K562 (cell line): ENCODE data around the gene TJP3. TPM values are rescaled to one million over a fixed set of nuclear protein-coding genes. Genes with fewer than 3 reads are reported as not detected.

Experiments
- CREB1 ChIP-seq, 2 experiments: sonication (generic) in 1 of 2; formaldehyde crosslinking in 1 of 2; IDR thresholded peaks; 2 replicates each; pipeline versions ENCODE4 v1.6.1 to v1.8.0; 2012 to 2022; ENCODE audit warnings: inconsistent platforms in 1 of 2, mild to moderate bottlenecking in 1 of 2, missing genetic modification reagents in 1 of 2, moderate library complexity in 1 of 2
- EP400 ChIP-seq: fragments of 450-650 bp; IDR thresholded peaks from 2 replicates; pipeline ENCODE4 v1.6.1; 2017; ENCODE audit warnings: antibody characterized with exemption, mild to moderate bottlenecking, moderate library complexity
- JUN ChIP-seq, 2 experiments: sonication (generic) in 1 of 2; formaldehyde crosslinking in 1 of 2; IDR thresholded peaks; 2 replicates each; pipeline versions ENCODE4 v1.6.1 to v1.8.0; 2012 to 2022; ENCODE audit warnings: borderline replicate concordance in 2 of 2, mild to moderate bottlenecking in 2 of 2, improper control_type of control experiment in 1 of 2, low read depth in 1 of 2, low read length in 1 of 2, missing genetic modification reagents in 1 of 2
- JUND ChIP-seq, 2 experiments: IDR thresholded peaks; 2 replicates in 1 of 2; 3 replicates in 1 of 2; pipeline ENCODE4 v1.6.1; 2011; ENCODE audit warnings: borderline replicate concordance in 2 of 2, low read depth in 2 of 2, low read length in 2 of 2, improper control_type of control experiment in 1 of 2, missing biosample characterization in 1 of 2, missing genetic modification characterization in 1 of 2, missing genetic modification reagents in 1 of 2
- MCM3 ChIP-seq: fragments of 450-650 bp; IDR thresholded peaks from 2 replicates; pipeline ENCODE4 v1.6.1; 2016
- MECOM ChIP-seq: fragments of 250-450 bp; sonication (Bioruptor Pico); IDR thresholded peaks from 2 replicates; pipeline ENCODE4 v1.8.0; 2022; ENCODE audit warnings: inconsistent platforms
- PRPF4 ChIP-seq: fragments of 200-400 bp; formaldehyde crosslinking; IDR thresholded peaks from one replicate; pipeline ENCODE4 v1.6.1; 2017; ENCODE audit warnings: low read length, low read depth, mild to moderate bottlenecking; ENCODE audit not compliant: insufficient read depth, poor library complexity, severe bottlenecking
- SAFB ChIP-seq: fragments of 200-400 bp; formaldehyde crosslinking; IDR thresholded peaks from 2 replicates; pipeline ENCODE4 v1.6.1; 2017; ENCODE audit warnings: low read depth, low read length, borderline replicate concordance
- UBTF ChIP-seq, 2 experiments: IDR thresholded peaks; 2 replicates each; pipeline ENCODE4 v1.6.1; 2012; ENCODE audit warnings: improper control_type of control experiment in 2 of 2, low read depth in 2 of 2, low read length in 2 of 2, borderline replicate concordance in 1 of 2
- ZBTB11 ChIP-seq, 3 experiments: fragments of 200-800 bp in 1 of 3; fragments of 250-450 bp in 1 of 3; fragments of 450-650 bp in 1 of 3; sonication (Bioruptor Pico) in 1 of 3; sonication (Bioruptor generic) in 1 of 3; formaldehyde crosslinking in 1 of 3; IDR thresholded peaks; 2 replicates each; pipeline versions ENCODE4 v1.6.1 to v1.8.0; 2016 to 2022; ENCODE audit warnings: mild to moderate bottlenecking in 2 of 3, missing genetic modification characterization in 2 of 3, missing compliant biosample characterization in 1 of 3, moderate library complexity in 1 of 3
- ZNF282 ChIP-seq: sonication (generic); formaldehyde crosslinking; IDR thresholded peaks from 2 replicates; pipeline ENCODE4 v1.8.1; 2023; ENCODE audit warnings: missing genetic modification reagents
- ZNF384 ChIP-seq: IDR thresholded peaks from 2 replicates; pipeline ENCODE4 v1.6.1; 2012; ENCODE audit warnings: low read depth, low read length, improper control_type of control experiment
- ZNF609 ChIP-seq: sonication (generic); formaldehyde crosslinking; IDR thresholded peaks from 2 replicates; pipeline ENCODE4 v1.8.1; 2023; ENCODE audit warnings: missing genetic modification reagents, mild to moderate bottlenecking, borderline replicate concordance
- polyA plus RNA-seq, 8 experiments: library from polyadenylated mRNA; depleted of rRNA in 4 of 8; stranded (reverse) in 5 of 8; unstranded in 3 of 8; fragments of >200 nt; fragmentation: Nextera tagmentation in 2 of 8; fragmentation: Illumina TruSeq in 1 of 8; extraction: Ambion mirVana in 2 of 8; extraction: Trizol in 1 of 8; gene quantifications; 2 replicates each; pipeline versions ENCODE4 v1.2.1 to v1.2.3, GENCODE V29; 2011 to 2014; ENCODE audit warnings: inconsistent platforms in 1 of 8, missing spikeins in 1 of 8
- total RNA-seq, 7 experiments: library from RNA; depleted of rRNA in 6 of 7; stranded (reverse); fragments of >200 nt in 6 of 7; fragmentation: Illumina TruSeq in 2 of 7; extraction: Trizol in 2 of 7; gene quantifications; 2 replicates each; pipeline versions ENCODE4 v1.2.1 to v1.2.3, GENCODE V29; 2011 to 2021; ENCODE audit warnings: low replicate concordance in 1 of 7

The TJP3 gene
- total and polyA plus RNA-seq, 9 of the 15 experiments (the other 6 are each of a cell fraction or from before 2014, with no cell fraction given): 0.11 to 2.4 (median 0.57) TPM; not detected in 1

GRCh38 chr19:3721131-3721886 is 13.1 kb downstream of the TJP3 start (continued):
- 0 out of 4 replicates have a peak, but pooled peaks of 1 of the 2 experiments have one; percentile 21 for TF ChIP-seq UBTF (IDR thresholded peaks at IDR 0.05; ENCODE audit: borderline replicate concordance in 1 of 2, low read depth in 2 of 2, low read length in 2 of 2)
- no peak for TF ChIP-seq ZBTB11 (CRISPR knock-in tag; IDR thresholded peaks at IDR 0.05)
- no peak for TF ChIP-seq MCM3
- no peak for TF ChIP-seq ZNF609
- no peak for TF ChIP-seq PRPF4
- peak; percentile 77 for TF ChIP-seq JUN (IDR thresholded peaks at IDR 0.05; ENCODE audit: borderline replicate concordance, low read depth, low read length)
- no peak for TF ChIP-seq JUN (CRISPR knock-in tag; IDR thresholded peaks at IDR 0.05; ENCODE audit: borderline replicate concordance)
- 0 out of 2 replicates have a peak, but pooled peaks have one; percentile 27 for TF ChIP-seq EP400
- TF ChIP-seq SAFB: no peak
- peak; percentile 56 for TF ChIP-seq ZNF384
- TF ChIP-seq JUND (IDR thresholded peaks at IDR 0.05; ENCODE audit: borderline replicate concordance, low read depth, low read length): peak; percentile 71
- TF ChIP-seq JUND (tag; IDR thresholded peaks at IDR 0.05; ENCODE audit: borderline replicate concordance, low read depth, low read length): peak; percentile 73; the same call in 1 of the 3 replicates
- TF ChIP-seq CREB1 (IDR thresholded peaks at IDR 0.05): peak; percentile 35; the same call in 1 of the 2 replicates
- peak; percentile 80 for TF ChIP-seq CREB1 (CRISPR knock-in tag; IDR thresholded peaks at IDR 0.05)
- TF ChIP-seq MECOM (CRISPR knock-in tag): no peak
- no peak for TF ChIP-seq ZNF282
